HG02571 (cell line): Measurements from ENCODE around the gene NUDCD3.

Source experiments
- ATAC-seq: cut with Tn5 transposase; IDR thresholded peaks from one replicate; pipeline ENCODE4 v1.9.1; 2021; ENCODE audit warnings: mild to moderate bottlenecking, moderate library complexity; ENCODE audit not compliant: unreplicated experiment

The NUDCD3 gene

DNA sequence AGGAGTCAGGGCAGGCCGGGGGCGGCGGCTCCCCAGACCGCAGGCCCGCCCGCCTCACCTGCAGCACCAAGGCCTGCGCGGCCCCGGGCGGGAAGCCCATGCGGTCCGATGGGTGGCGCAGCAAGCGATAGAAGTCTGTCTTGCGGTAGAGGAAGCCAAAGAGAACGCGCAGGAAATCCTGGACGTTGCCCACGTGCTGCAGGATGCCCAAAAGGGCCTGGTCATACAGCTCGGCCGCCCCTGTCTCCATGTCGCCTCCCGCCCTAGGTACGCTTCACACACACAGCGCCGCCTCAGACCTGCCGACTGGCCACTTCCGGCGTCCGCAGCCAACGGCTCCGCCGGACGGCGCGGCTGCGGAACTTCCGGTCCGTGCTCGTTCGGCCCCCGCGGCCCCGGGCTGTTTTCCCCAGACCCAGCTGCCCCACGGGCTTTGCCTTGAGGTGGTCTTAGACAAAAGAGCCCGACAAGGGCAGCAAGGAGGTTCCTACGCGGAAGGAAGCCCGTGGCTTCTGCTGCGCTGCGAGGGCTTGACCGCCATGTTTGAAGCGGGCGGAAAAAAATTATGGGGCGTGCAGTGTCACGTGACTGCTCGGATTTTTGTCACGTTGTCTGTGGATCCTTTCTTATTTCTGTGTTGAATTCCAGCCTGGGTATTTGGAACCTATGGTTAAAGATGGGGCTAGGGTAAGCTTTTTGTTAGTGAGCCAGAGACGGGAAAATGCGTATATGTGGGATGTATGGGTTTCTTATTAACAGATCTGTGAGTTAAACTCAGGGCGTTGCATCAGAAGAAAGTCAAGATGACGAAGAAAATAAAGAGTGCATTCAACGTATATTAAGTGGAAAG is at the start of gene NUDCD3:
Gene NUDCD3 (minus strand): TSS at position 308 of the 850 bp plus-strand sequence. CDS start 58 bp downstream, at position 250.
- peak; percentile 93 for ATAC-seq

DNA sequence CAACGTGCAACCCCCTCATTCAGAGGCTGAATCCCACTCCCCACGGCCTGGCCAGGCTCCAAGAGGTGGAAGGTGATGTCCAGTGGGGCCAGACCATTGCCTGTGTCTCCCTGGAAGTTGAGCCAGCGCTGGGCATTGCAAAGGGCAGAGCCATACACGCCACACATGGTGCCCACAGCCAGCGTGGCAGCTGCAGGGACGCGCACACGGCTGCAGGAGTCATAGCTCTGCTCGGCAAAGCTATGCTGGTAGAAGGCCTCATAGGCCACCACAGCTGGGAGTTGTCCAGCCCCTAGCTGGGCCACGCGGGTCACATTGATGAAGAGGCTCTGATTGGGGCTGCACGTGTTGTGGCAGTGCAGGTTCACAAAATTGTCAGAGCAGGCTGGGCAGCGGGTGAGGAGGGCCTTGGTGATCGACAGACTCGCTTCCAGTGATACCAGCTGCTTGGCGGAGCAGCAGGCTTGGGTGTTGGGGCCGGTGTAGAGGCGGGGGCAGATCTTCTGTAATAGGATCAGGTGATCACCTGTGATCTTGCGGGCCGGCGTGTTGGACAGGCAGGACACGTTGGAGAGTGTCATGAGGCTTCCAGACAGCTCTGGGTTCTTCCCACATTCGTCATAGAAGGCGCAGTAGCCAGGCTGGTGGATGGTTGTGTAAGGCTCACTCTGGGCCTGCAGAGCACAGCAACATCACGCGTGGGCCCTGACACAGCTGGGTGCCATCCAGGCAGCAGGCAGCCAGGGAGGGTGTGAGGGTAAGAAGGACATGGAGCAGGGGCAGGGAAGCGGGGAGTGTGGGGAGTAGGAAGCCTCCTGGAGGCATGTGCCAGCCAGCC is 49.4 kb upstream of the NUDCD3 start:
- no peak for ATAC-seq

DNA sequence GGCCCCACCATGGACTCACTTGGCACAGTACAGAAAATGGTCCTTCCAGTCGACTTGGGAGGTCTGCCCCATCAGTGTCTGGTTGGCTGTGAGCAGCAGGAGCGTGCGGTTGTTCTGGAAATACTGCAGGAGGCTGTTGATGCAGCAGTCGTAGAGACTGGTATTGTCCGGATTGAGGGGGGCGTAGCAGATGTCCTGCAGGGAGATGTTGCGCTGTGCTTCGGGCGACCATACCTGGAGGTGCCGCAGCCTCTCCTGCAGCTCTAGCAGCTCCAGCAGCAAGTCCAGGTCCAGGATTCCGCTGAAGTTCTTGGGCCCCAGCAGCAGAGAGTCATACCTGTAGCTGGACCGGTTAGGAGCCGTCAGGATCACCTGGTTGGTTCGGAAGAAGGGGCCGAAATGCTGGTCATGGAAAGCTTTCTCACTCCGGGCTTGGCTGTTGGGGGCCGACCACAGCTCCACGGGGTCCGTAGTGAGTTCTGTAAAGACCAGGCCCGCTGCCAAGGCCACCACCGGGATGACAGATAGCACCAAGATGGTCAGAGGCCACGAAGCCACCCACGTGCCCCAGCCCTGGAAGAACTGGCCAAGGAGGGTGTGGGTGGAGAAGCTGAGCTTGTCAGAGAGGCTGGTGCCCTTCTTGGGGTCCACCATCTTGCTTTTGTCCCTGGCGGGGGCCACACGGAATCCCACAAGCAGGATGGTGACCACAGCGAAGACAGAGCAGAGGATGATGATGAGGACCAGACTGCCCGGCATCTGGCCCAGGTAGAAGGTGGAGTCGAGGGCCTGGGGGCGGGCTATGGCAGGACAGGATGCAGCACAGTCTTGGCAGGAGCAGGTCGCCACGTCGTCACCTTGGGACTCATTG is 48.6 kb upstream of the NUDCD3 start:
- ATAC-seq = no peak

DNA sequence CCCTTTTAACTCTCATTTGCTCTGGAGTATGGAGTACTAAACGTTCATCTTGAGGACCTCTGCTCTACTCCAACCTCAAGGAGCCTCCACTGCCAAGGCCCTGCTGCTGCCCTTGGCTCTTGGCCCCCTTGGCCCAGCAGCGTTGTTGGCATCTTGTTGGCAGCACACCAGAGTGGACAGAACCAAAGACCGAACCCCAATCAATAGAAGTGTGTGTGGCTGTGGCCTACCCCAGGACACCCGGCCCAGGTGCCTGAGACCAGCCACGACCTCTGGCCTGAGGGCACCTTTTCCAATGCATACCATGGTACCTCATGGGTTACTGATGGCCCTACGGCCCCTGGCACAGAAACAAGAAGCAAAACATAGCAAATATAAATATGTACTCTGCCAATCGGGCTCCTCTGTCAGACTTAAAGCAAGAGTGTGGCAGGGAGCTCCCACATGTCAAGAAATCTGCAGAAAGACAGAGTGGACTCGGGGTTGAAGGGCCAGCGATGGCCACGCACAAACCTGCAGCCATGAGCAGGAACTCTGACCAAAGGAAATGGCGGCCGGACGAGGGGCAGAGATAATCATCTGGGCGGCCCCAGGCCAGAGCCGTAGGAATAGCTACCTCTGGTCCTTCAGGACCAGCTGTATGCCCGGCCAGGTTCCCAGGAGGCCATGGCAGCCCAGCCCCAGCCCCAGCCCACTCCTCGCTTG is 47.8 kb upstream of the NUDCD3 start:
- no peak for ATAC-seq

DNA sequence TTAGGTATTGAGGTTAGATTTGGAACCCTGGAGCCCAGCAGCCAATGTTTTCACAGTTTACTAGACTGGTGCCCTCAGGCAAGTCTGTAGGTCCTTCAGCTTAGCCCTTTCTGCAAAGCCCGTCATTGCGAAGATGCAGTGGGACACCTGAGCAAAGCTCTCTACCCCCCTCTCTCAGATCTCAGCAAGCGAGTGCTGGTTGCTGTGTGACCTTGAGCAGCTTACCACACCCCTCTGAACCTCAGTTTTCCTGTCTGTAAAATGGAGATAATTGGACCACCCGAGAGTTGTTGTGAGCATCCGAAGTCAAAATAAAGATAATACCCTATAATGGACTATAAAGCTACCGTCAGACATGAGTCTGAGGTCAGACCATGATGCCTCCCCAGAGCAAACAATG is 47.0 kb upstream of the NUDCD3 start:
- no peak for ATAC-seq

DNA sequence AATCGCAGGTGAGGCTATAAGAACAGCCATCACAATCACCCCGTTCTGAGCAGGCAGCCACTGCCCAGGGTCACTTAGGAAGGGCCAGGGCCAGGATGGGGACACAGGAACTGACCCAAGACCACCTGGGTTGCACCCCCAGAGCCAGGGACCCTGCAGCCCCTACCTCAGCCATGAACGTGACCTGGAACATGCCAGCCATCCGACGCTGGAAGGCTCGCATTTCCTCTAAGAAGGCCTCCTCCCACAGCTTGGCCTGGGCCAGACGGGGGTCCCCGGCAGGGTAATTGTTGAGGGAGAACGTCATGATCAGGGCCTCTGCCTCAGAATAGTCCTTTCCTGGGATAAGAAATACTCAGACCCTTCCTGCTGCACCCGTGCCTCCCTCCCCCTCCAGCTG is 45.6 kb upstream of the NUDCD3 start:
- no peak for ATAC-seq

DNA sequence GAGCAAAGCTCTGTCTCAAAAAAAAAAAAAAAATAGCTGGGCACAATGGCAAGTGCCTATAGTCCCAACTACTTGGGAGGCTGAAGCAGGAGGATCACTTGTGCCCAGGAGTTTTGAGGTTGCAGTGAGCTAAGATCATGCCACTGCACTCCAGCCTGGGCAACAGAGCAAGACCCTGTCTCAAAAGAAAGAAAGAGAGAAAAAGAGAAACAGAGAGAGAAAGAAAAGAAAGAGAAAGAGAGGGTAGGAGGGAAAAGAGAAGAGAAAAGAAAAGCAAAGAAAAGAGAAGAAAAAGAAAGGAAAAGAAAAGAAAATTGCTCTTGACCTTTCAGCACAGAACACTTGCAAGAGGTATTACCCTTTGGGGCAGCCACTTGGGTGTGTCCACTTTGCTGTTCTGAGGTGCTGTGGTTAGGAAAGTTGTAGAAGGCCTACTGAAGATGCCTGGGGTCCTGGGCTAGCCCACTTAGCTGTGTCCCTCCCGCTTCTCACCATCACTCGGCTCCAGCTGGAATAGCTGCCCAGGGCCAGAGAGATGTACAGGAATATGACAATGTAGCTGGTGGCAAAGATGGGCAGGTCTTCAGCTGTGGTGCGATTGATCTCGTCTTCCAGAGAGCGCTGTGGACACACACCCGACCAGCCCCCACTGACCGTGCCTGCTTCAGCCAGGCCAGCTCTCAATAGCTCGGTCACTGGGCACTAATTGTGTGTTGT is 45.0 kb upstream of the NUDCD3 start:
- no peak for ATAC-seq

DNA sequence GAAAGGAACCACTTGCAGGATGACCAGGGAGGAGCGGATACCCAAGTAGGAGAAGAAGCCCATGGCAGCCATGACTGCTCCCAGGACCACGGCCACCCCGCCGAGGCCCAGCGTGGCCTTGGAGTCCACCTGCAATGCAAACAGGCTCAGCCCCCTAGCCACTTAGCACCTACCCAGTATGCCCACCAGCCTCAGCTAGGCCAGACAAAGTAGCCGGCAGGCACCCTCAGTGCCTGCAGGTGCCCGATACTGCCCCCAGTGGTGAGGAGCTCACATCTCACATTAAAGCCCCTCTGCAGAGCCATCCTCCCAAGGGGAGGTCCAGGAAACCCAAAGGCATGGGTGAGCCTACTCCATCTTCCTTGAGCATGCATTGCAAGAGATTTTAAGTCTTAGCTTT is 44.0 kb upstream of the NUDCD3 start:
- no peak for ATAC-seq

DNA sequence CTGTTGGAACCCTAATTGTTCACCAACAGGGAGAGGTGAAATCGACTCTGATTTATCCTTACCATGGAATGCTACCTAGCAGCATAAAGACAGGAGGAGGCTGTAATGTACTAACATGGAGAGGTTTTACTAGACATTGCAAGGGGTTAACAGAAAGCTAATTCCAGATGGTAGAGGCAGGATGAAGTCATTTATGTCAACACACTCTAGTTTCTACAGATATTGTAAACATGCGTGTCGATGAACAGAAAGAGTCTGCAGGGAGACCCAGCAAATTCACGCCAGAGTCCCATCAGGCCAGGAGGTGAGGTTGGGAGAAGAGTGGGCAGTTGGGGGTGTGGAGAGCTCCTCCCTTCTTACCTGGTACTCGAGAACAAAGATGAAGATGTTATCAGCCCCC is 43.6 kb upstream of the NUDCD3 start:
- ATAC-seq = no peak

DNA sequence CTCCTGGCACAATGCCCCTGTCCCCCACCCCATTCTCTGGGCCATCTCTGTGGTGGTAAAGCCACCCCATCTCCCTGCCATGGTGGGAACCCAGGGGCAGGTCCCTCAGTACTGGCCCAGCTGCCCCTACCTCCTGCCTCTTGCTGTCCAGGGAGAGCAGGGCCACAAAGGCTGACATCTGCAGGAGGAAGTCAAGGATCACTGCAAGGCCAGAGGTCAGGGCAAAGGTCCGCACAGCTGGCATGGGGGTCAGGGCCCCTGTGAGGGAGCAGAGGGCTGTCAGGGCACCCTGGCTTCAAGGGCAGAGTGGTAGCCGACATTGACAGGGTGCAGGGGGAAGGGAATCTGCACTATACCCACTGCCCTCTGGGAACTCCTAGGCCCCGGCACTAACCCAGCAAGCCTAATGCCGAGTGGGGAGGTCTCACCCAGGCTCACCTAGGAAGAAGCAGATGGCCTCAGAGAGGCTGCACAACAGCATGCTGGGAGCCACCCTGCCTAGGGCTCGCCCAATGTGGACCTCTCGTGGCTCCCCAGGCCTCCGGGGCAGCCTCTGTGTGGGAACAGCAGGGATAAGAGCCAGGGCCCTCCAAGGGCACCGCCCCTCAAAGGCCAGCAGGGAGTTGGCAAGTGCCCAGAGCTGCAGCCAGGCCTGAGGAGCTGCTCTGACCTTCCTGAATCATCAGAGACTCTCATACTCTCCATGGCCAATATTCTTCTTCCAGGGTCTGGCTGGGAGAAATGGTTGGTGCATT is 43.0 kb upstream of the NUDCD3 start:
- no peak for ATAC-seq

DNA sequence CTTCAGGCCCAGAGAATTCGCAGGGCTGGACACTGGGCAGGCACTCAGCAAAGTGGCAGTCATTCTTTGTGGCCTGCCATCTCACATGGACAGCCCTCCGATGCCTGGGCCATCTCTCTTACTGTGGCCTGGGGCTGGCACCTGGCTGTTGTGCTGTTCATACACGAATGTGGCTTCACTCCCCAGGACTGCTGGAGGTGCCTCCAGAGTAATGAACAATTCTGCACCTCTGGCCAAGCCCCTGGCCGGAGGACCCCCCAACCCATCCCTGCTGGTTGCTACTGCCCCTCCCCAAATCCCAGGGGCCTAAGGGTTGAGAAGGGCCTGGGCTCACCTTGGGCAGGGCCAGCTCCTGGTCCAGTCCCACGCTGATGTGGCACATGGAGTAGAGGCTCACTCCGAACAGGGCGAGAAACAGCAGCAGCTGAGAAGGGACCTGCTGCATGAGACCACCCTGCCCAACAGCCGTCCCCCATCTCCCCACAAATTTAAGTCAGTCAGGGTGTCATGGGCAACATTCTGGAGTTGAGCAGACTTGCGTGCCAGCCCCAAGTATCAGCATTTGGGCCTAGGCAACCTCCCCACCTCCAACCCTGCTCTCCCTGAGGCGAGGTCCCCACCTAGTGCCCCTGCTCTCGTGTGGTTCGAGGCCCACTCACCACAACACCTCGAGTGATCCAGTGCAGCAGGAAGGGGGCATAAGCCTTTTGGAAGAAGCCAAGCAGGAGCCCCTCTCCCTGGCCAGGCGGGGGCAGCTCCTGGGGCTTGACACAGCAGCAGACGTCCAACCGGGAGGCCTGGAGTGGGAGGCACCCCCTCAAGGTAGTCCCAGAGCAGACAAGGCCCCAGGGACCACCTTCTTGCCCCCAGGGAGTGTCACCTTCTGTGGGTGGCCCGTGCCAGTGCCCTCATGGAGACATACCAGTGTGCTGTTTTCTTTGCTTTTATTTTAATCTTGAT is 41.2 kb upstream of the NUDCD3 start:
- no peak for ATAC-seq

DNA sequence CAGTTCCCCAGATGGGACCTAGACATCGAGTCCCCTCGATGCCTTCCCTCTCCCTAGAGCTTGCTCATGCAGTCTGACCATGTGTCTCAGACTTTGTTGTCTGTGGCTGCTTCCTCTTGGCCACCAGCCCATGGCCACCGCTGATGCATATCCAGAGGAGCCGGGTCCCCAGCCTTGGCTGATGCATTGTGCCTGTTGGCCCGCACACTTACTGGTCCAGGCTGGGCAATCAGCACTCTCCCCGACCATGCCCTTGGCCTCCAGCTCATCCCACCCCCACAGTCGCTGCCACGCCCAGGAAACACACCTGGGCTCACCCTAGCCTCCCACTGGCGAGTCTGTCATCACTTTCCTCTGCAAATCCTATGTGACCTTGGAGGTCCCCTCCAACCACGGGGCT is 40.5 kb upstream of the NUDCD3 start:
- no peak for ATAC-seq

DNA sequence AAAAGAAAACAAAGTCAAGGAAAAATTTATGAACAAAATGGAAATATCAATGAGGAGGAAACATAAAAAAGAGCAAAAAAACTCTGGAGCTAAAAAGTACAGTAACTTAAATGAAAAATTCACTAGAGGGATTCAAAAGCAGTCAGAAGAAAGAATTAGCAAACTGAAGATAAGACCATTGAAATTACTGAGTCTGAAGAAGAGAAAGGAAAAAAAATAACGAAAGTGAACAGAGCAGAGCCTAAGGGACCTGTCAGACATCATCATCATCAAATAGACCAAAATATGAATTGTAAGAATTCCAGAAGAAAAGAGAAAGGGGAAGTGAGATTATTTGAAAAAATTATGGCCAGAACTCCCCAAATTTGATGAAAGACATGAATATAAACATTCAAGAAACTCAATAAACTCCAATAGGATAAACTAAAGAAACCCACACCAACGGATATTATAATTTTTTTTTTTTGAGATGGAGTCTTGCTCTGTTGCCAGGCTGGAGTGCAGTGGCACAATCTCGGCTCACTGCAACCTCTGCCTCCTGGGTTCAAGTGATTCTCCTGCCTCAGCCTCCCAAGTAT is 34.4 kb upstream of the NUDCD3 start:
- ATAC-seq = no peak

DNA sequence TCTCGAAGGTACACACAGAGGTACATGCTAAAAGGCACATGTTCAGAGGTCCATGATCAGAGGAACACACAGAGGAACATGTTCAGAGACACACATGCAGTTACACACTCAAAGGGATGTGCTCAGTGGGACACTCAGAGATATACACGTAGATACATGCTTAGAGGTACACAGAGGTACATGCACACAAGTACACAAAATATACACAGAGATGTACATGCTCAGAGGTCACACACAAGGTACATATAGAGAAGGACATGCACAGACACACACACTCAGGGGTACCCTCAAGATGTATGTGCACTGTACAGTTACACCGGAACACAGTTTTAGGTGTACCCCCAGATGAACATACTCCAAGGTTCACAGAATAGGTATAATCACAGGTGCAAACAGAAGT is 31.9 kb upstream of the NUDCD3 start:
- no peak for ATAC-seq

DNA sequence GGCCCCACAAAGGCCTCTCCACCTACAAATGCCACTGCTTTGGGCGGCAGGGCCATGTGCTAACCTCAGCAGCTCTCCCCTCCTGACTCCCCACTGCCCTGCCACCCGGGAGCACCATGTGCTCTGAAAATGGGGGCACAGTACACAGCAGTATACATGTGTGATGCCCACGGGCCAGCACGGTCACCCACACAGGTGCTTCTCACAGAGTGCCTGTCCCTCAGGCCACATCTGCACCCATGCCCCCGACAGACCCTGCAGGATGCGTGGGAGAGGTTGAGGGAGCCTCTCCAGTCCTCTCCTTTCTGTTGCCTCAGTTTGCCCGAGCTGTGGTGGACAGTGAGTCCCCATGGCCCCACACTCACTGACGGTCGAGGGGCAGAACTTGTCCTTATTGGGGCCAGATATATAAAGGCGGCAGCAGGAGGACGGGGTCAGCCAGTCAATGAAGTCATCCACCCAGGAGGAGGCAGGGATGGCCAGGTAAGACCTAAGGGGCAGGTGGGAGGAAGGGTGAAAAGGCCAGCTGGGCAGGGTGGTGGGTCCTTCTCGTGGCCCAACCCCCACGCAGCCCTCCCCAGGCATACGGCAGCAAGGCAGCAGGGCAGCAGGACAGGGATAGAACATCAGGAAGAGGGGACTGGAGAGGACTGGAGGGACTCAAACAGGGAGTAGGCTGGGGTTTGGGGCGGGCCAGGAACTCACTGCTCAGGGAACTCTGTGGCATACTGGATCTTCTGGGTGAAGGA is 31.1 kb upstream of the NUDCD3 start:
- no peak for ATAC-seq

DNA sequence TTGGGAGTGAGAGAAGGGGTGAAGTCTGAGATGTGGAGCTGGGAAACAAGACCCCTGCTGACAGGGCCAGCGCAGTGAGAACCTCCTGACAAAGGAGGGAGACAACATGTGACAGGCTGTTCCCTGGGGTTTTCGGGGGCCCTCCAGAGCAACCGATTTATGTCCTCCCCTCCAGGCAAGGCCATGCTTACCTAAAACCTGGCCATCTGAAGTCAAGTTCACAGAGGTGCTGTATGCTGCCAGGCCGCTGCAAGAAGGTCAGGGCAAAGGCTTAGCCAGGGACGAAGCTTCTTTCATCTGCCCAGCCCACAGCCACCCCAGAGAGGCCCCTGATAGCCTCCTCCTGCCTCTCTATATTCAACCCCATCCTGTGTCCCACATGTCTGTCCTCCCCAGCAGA is 30.1 kb upstream of the NUDCD3 start:
- no peak for ATAC-seq

DNA sequence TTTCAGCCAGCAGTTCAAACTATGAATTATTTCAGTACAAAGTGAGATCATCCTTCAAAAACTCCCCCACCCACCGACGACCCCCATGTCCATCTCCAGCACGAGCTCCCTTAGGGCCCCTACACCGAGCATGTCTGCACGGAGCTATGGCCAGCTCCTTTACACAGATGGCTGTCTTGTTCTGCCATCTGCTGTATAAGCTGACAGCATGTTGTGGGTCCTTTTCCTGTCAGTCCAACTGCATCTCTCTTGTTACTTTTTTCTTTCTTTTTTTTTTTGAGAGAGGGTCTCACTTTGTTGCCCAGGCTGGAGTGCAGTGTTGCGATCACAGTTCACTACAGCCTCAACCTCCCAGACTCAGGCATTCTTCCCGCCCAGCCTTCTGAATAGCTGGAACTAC is 29.1 kb upstream of the NUDCD3 start:
- no peak for ATAC-seq
